CD4-positive, alpha-beta T cell treated with Interleukin-4 for 1 hour (primary cell): ENCODE data around the gene GPC4.
"Not testable (repeated sequence)": the region's sequence is repeated elsewhere in the genome, so short reads cannot be mapped to it uniquely, and the experiment has no call there.

ENCODE experiments used
- DNase-seq, 2 donors: peaks; one replicate each; pipeline ENCODE4 v3.0.0-alpha.2; 2020 to 2022

The GPC4 gene

DNA sequence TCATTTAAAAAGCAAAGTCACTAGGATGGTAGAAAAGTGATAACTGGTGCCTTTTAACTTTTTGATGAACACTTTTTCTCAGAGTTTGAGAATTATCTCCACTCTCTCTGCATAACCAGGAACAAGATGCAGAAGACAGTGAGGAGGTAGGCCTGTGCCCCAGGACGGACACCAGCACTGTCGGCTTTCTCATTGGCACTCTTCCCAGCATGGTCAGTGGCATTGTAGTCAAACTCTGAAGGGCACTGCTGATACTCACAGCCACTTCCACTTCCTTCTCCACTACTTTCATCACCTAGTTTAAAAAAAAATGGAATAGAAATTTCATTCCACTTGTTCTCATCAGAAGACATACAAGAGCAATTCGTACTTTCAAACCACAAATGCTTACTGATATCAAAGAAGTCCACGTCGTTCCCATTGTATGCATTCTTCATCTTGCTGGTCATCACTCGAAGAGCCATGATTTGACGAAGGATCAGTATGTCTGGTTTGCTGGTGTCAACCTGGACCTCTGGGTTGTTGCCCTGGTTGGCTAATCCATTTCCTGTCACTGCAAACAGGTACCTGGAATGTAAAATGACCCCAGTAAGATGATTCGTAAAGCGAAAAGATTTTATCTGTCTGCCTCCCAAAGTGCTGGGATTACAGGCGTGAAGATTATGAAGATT is 112.4 kb downstream of the GPC4 start:
- DNase-seq, result no peak

DNA sequence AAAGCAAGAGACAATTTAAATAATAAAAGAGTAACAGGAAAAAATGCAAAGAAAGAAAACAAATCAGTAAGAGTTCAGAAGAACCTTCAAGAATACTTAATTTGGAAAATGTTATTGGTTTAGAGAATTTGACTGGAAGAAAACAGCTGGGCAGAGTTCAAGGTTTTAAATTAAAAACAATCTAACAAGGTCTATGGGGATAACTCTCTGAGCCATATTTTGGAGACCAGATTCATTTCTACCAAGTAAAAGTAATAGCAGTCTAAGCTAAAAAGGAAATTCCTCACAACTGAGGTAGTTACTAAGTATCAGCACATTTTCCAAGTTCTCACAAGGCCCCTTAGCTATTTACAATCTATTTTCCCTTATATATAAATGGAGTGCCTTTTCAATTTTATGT is 114.7 kb downstream of the GPC4 start:
- no peak for DNase-seq

DNA sequence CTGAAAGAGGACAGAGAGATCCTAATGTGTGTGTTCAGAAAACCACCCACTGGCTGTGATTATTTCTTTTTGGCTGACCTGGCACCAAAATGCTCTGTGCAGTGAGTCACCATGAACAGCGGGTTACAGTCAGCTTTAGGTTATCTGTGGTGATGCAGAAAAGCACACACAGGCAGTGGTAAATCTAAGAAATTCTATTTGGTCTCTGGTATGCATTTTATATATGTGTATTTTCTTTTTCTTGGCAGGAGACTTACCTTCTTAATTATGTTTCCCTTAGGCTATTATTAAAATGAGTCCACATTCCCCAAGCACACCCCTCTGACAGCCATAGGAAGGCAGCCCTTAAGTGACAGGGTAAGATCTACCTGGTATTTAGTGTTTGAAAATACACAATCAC is 118.0 kb downstream of the GPC4 start:
- no peak for DNase-seq

DNA sequence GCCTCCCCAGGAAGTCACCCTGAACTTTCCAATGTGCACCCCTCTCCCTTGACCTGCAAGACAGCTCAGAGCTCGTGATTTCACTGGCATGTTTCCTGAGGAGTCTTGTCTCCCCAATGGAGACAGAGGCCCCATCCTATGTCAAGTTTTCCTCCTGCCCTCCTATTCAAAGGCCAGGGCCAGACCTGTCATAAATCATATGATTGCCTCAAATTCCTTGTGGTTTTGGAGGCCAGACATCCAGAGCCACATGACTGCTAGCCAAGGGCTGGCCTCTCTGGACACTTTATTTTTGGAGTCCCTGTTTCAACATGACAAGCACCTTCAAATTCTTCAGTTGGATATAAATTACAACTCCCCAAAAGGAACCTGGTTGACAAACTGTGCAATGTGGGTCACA is 121.2 kb downstream of the GPC4 start:
- no peak for DNase-seq

DNA sequence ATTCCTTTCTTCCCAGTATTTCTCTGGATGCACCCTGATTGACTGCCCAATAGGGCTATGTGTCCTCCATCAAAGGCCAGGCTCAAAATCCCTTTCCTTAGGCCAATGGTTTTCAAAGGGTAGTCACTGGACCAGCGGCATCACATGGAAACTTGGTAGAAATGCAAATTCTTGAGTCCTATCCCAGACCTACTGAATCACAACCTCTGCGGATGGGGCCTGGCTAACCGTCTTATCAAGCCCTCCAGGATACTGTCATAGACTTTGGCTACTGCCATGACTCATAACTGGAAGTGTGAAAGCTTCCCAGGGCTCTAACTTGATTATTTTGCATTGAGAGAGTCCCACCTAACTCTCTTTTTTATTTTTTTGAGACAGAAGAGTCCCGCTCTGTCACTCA is 125.2 kb downstream of the GPC4 start:
- no peak for DNase-seq

DNA sequence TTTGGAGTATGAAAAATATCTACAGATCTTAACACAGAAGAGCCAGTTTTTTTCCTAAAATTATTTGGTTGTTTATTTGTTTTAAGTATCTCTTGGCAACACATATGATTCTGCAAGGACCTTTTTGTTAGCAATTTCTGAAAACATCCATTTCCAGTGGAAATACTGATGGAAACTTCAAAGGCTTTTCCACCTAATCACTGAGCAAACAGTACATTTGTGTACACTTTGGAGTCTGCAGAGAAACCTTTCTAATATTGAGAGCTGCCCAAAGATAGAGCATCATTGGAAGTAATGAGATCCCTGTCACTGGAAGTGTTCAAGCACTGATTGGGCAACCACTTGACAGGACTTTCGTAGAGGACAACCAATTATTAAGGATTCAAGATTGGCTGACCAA is 127.4 kb downstream of the GPC4 start:
- no peak for DNase-seq

DNA sequence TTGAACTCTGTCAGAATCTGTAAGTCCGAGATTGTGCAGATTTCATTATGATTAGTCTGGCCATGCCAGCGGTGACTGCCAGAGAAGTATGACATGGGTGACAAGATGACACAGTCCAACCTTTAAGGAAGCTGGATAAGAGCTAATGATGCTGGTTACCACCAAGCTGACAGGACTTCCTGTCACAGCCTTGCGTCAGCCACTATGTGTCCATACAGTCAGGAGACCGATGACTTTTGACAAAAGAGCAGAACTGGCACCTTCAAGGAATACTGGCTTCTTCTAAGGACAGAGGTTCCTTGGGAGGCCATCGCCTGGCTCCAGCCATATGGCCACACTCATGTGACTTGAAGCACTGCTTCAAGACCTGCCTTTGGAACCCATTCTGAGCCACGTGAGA is 129.9 kb downstream of the GPC4 start:
- no peak for DNase-seq

DNA sequence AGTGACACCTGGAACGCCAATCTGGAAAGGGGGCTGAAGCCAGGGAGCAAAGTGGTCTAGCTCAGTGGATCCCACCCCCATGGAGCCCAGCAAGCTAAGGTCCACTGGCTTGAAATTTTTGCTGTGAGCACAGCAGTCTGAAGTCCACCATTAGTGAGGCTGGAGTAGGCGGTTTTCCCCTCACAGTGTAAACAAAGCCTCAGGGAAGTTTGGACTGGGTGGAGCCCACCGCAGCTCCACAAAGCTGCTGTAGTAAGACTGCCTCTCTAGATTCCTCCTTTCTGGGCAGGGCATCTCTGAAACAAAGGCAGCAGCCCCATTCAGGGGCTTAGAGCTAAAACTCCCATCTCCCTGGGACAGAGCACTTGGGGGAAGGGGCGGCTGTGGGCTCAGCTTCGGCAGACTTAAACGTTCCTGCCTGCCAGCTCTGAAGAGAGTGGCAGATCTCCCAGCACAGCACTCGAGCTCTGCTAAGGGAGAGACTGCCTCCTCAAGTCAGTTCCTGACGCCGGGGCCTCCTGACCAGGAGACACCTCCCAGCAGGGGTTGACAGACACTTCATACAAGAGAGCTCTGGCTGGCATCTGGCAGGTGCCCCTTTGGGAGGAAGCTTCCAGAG is 136.1 kb downstream of the GPC4 start:
- not testable (repeated sequence) for DNase-seq

DNA sequence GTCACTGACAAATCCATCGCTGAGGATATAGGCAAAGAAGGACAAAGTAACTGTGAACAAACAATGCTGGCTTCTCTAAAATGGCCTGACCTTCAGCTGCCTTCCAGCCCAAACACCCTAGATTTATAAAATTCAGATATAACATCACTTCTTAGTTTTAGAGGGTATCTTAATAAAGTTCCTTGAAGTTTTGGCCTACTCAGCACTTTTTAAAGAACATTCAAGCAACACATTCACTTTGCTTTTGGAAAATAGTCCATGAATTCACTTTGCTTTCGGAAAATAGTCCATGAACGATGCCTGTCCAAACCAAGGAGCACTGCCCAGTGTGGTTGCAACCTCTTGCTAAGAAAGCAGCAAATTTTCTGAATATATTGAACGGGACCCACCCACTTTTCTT is 142.1 kb downstream of the GPC4 start:
- no peak for DNase-seq

DNA sequence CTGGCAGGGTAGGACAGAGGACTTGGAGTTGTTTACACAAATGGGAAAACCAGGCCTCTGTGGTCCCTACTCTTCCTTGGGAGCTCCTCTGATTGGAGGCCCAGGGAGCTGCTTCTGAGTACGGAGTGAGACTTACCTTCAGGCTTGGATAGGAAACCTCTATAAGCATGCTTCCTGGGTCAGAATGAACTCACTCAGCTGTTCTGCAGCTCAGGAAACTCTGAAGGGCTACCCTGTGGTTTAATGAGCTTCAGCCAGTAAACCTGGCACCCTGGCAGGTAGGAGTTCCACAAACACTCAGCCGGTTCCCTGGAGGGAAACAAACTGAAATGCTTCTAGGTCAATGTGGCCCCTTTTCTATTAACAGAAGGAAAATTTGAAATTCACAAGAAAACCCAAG is 146.1 kb downstream of the GPC4 start:
- no peak for DNase-seq

DNA sequence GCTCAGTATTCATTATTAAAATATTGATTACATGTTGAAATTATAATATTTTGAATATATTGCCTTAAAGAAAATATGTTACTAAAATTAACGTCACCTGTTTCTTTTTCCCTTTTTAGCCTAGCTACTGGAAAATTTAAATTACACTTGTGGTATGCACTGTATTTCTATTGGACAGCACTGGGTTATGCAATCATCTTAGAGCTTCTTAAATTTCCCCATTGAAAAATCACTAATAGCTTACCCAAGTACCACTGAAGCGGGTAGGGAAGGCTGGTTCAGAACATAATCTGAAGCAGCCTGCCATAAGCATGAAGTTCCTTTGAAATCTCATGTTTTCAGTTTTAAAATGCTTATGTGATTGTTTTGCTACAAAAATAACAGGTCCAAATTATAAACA is 147.7 kb downstream of the GPC4 start:
- no peak for DNase-seq

DNA sequence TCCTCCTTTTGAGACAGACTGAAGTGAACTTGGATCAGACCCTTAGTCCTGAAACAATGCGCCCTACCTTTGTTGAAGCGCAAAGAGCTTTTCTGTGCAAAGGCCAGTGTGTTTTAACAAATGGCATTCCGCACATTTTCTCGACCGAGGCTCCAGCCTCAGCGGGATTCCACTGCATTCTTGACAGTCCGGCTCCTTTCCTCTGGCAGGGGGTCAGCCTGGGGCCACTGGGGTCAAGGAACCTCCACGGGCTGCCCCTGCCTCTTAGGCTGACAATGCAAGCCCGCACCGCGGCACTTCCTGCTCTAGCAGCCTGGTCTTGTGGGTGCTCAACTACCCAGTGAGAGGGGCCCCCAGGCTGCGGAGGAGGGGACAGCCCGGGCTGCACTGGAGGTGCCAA is 150.0 kb downstream of the GPC4 start:
- DNase-seq, result no peak

DNA sequence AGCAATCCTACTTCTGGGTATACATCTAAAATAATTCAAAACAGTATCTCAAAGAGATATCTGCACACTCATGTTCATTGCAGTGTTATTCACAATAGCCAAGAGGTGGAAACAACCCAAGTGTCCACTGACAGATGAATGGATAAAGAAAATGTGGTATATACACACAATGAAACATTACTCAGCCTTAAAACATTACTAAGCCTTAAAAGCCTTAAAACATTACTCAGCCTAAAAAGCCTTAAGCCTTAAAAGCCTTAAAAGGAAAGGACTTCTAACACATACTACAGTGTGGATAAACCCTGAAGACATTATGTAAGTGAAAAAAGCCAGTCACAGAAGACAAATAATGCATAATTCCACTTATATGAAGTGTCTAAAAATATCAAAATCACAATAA is 156.8 kb downstream of the GPC4 start:
- no peak for DNase-seq

DNA sequence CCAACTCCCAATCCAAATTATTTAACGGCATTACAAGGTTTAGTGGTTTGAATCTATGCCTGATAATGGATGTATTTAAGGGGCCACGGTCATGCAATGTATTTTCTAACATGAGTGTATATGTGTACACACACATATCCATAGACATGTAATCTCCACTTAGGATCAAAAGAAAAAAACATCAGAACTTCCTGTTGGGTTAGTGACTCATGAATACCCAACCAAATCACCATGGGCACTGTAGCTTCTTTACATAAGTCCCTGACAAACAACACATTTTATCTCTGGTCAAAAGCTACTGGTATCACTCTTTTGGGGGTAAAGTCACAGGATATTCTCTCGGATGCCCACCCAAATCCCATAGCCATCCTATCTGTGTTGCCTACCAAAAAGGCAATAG is 160.6 kb downstream of the GPC4 start:
- DNase-seq, result no peak

DNA sequence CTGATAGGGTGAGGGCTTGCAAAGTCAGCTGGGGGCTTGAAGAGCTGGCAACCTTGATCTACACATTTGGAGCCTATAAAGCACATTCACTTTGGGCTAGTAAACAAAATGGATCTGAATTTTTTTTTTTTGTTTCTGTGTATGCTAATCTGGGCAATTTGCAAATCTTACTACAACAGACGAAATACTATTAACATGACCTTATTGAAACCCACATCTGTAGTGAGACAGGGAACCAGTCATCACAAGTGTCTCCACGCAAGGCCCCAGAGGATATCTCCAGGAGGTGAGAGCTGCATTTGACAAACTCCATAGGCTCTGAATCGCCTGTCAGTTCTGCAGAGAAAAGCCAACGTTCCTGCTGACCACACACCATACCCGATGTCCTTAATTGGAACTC is 164.1 kb downstream of the GPC4 start:
- DNase-seq, result no peak

DNA sequence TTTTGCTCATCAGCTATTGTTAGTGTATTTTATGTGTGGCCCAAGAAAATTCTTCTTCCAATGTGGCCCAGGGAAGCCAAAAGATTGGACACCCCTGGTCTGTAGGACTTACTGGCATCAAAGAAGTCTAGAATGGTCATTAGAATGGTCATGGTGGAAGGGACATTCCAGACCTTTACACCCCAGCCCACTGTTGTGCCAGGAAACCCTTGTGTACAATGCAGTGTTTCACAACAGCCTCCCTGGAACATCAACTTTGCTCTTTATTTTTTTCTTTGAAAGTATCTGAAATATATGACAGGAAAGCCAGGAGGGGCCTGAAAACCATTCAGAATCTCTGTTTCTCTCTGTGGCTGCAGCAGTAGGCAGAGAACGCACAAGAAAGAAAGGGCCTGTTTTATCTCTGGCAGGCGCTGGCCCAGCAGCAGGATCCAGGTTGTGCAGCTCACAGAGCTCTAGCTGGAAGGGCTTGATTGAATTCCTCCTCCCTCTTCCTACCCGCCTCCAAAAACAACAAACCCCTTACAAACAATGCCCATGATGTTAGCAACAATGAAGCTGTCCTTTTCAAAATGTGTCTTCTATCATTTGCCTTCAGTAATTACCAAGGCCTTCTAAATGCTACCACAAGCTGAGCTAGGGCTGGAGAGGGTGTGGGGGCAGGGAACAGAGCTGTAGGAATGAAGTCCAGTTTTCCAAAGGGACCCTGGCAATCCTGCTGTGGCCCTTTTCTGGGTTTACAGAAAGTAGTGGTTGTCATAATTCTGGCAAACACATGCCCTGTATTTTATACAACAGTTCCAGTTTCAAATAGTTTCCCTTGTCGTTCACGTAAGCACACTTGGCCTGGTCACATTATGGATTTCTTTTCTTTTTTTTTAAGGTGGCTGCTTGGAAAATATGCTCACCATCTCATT is 164.8 kb downstream of the GPC4 start:
- DNase-seq, result no peak
